K562 (cell line): ENCODE measurements around the gene SIGLEC15.

Source experiments
- BCLAF1 ChIP-seq, 2 experiments: fragments of 450-650 bp in 1 of 2; IDR thresholded peaks; 2 replicates each; pipeline ENCODE4 v1.6.1; 2011 to 2017; ENCODE audit warnings: low read depth in 2 of 2, antibody characterized with exemption in 1 of 2, borderline replicate concordance in 1 of 2, low read length in 1 of 2, mild to moderate bottlenecking in 1 of 2, mixed read lengths in 1 of 2; ENCODE audit not compliant: control insufficient read depth in 1 of 2
- CREB5 ChIP-seq: fragments of 250-450 bp; sonication (Bioruptor Pico); IDR thresholded peaks from 2 replicates; pipeline ENCODE4 v1.5.0; 2020; ENCODE audit warnings: mild to moderate bottlenecking
- EP300 ChIP-seq: IDR thresholded peaks from 2 replicates; pipeline ENCODE4 v1.6.1; 2012; ENCODE audit warnings: low read length, improper control_type of control experiment
- TGIF2 ChIP-seq: sonication (generic); formaldehyde crosslinking; IDR thresholded peaks from 2 replicates; pipeline ENCODE4 v1.8.1; 2022; ENCODE audit warnings: mild to moderate bottlenecking, missing genetic modification reagents, moderate library complexity

- no peak for TF ChIP-seq BCLAF1 (IDR thresholded peaks at IDR 0.05; ENCODE audit: borderline replicate concordance in 1 of 2, control insufficient read depth in 1 of 2, low read depth in 2 of 2, low read length in 1 of 2)
- TF ChIP-seq CREB5 (CRISPR knock-in tag) = no peak
- TF ChIP-seq EP300 = no peak
- TF ChIP-seq TGIF2 (CRISPR knock-in tag) = no peak
Measured at GRCh38 chr18:45887585-45887984, 62.1 kb downstream of the SIGLEC15 start.
